ENCODE results near the gene ABCA3. TPM values are rescaled to one million over a fixed set of nuclear protein-coding genes. Genes with fewer than 3 reads are reported as not detected.

Gene ABCA3
- total RNA-seq, 4 donors from 2014 or later = 3.4 to 8.6 (median 3.7) TPM

DNA sequence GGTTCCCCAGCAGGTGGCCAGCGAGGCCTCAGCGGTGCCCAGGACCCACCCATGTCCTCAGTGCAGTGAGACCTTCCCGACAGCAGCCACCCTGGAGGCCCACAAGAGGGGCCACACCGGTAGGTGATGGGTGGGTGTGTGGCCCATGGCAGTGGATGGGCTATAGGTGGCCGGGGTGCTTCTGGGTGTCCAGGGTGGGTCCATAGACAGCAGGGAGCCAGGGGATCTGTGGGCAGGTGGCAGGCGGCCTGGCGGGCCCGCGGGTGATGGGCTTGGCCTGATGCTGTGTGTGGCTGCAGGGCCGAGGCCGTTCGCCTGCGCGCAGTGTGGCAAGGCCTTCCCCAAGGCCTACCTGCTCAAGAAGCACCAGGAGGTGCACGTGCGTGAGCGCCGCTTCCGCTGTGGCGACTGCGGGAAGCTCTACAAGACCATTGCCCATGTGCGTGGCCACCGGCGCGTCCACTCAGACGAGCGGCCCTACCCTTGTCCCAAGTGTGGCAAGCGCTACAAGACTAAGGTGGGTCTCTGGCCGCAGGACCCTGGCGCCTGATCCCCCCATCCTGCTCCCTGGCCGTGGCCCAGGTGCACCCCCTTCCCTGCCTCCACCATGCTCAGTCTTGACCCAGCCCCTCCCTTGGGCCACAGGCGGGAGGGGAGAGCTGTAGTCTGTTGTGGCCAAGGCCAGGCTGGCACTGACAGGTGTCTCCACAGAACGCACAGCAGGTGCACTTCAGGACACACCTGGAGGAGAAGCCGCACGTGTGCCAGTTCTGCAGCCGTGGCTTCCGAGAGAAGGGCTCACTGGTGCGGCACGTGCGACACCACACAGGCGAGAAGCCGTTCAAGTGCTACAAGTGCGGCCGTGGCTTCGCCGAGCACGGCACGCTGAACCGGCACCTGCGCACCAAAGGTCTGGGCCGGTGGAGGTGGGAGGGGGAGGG lies 106.4 kb downstream of the ABCA3 start:
- DNase-seq = no peak
- WGBS, 2 donors (ENCODE audit: low coverage in 1 of 2) = 84% methylated on average over 47 of the region's 51 CpGs; no CpG with 5 or more reads in 1 of the 2 donors
- intact Hi-C loops (cut with DNase I; ENCODE audit: low total_unique reads) (loop anchor here (10.0 kb wide), 1 partner anchor 229 kb away; the partner anchor contains the start of gene ZNF598), in situ Hi-C loops (cut with MboI; ENCODE audit: low pct_ligation_motif_present in 1 of 4, low pct_unique_long_range_greater_than_20kb in 1 of 4, low sequenced_read_pairs in 3 of 4) (no loop called here)
- peaks cover 13 to 38% (median 23%) of the 10 kb centered on the region in 4 donors for H3K4me1 ChIP-seq
- no peak overlapping the region for H3K27ac ChIP-seq
- H3K9me3 ChIP-seq = no peaks in the 10 kb centered on the region
- H3K4me3 ChIP-seq = no peak overlapping the region
- H3K36me3 ChIP-seq = peaks cover 0 to 51% (median 13%) of the 10 kb centered on the region in 4 donors
- TF ChIP-seq, protein P1, sequence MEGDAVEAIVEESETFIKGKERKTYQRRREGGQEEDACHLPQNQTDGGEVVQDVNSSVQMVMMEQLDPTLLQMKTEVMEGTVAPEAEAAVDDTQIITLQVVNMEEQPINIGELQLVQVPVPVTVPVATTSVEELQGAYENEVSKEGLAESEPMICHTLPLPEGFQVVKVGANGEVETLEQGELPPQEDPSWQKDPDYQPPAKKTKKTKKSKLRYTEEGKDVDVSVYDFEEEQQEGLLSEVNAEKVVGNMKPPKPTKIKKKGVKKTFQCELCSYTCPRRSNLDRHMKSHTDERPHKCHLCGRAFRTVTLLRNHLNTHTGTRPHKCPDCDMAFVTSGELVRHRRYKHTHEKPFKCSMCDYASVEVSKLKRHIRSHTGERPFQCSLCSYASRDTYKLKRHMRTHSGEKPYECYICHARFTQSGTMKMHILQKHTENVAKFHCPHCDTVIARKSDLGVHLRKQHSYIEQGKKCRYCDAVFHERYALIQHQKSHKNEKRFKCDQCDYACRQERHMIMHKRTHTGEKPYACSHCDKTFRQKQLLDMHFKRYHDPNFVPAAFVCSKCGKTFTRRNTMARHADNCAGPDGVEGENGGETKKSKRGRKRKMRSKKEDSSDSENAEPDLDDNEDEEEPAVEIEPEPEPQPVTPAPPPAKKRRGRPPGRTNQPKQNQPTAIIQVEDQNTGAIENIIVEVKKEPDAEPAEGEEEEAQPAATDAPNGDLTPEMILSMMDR (IDR thresholded peaks at IDR 0.05) = no peak
- TF ChIP-seq EP300 (IDR thresholded peaks at IDR 0.05; ENCODE audit: low read depth) = no peak
- no peak for TF ChIP-seq POLR2A (IDR thresholded peaks at IDR 0.05)
- no peak for TF ChIP-seq POLR2AphosphoS5 (IDR thresholded peaks at IDR 0.05)
- H3K27me3 ChIP-seq = peaks cover 36% of the 10 kb centered on the region

DNA sequence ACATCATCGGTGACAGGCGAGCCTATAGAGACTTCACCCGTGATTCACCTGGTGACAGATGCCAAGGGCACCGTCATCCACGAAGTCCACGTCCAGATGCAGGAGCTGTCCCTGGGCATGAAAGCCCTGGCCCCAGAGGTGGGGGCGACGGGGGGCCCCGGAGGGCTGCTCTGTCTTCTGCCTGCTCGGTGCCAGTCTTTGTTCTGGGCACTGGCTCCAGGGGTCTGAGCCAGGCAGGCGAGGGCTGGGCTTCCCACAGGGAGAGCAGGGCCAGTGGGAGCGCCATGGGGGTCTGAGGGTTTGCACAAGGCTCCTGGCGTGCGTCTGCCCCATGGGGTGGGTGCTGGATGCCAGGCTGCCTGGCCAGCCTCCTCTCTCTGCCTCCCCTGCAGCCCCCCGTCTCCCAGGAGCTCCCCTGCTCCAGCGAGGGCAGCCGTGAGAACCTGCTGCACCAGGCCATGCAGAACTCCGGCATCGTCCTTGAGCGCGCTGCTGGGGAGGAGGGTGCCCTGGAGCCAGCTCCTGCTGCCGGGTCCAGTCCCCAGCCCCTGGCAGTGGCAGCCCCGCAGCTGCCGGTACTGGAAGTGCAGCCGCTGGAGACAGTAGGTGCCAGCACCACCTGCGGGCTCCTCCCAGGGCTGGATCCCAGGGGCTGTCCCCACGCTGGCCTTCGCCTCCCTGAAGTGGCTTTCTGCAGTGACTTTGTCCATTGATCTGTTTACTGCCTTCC lies 107.3 kb downstream of the ABCA3 start:
- Histone ChIP-seq H3K4me1 (peaks cover 13 to 30% (median 22%) of the 10 kb centered on the region in 4 donors), H3K27me3 (peaks cover 31% of the 10 kb centered on the region), H3K27ac (no peak overlapping the region), H3K9me3 (no peaks in the 10 kb centered on the region), H3K4me3 (no peak overlapping the region), H3K36me3 (peaks cover 0 to 59% (median 18%) of the 10 kb centered on the region in 4 donors)
- no peak for TF ChIP-seq POLR2AphosphoS5 (IDR thresholded peaks at IDR 0.05)
- TF ChIP-seq POLR2A (IDR thresholded peaks at IDR 0.05) = no peak
- TF ChIP-seq, protein P1 (IDR thresholded peaks at IDR 0.05) = no peak
- TF ChIP-seq EP300 (IDR thresholded peaks at IDR 0.05; ENCODE audit: low read depth) = no peak
- 96% methylated on average over 20 of the region's 28 CpGs; no CpG with 5 or more reads in 1 of the 2 donors for WGBS, 2 donors (ENCODE audit: low coverage in 1 of 2)
- DNase-seq = no peak
- intact Hi-C loops (cut with DNase I; ENCODE audit: low total_unique reads) = loop anchor here (10.0 kb wide), 1 partner anchor 228 kb away; the partner anchor contains the start of gene ZNF598
- in situ Hi-C loops (cut with MboI; ENCODE audit: low pct_ligation_motif_present in 1 of 4, low pct_unique_long_range_greater_than_20kb in 1 of 4, low sequenced_read_pairs in 3 of 4) = no loop called here

DNA sequence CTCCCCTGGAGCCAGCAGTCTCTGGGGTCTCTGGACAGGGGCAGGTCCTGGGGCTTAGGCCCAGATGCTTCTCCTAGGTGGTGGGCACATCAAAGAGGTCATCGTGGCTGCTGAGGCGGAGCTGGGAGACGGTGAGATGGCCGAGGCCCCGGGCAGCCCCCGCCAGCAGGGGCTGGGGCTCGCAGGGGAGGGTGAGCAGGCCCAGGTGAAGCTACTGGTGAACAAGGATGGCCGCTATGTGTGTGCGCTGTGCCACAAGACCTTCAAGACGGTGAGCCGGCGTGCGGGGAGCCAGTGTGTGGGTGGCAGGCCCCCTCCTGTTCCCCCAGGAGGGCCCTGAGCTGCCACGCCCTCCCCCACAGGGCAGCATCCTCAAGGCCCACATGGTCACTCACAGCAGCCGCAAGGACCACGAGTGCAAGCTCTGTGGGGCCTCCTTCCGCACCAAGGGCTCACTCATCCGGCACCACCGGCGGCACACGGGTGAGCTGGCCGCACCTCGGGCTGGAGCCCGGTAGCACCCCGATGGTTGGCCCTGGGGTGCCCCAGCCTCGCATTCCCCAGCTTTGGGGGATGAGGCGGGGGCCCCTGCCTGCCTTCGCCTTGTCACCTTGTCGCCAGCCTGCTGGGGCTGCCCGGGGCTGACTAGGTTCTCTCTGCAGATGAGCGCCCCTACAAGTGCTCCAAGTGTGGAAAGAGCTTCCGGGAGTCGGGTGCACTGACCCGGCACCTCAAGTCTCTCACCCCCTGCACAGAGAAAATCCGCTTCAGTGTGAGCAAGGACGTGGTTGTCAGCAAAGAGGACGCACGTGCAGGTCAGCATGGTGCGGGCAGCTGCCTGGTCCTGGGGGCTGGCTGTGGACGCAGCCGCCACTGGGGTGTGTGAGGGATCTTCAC lies 108.2 kb downstream of the ABCA3 start:
- in situ Hi-C loops (cut with MboI; ENCODE audit: low pct_ligation_motif_present in 1 of 4, low pct_unique_long_range_greater_than_20kb in 1 of 4, low sequenced_read_pairs in 3 of 4) = no loop called here
- Histone ChIP-seq H3K27ac (no peak overlapping the region), H3K27me3 (peaks cover 22% of the 10 kb centered on the region), H3K4me3 (no peak overlapping the region), H3K9me3 (no peaks in the 10 kb centered on the region), H3K36me3 (peaks cover 0 to 59% (median 18%) of the 10 kb centered on the region in 4 donors), H3K4me1 (peaks cover 12 to 22% (median 16%) of the 10 kb centered on the region in 4 donors)
- no peak for DNase-seq
- whole genome bisulfite sequencing, 2 donors (ENCODE audit: low coverage in 1 of 2) = 87% methylated on average over 38 of the region's 41 CpGs; no CpG with 5 or more reads in 1 of the 2 donors
- intact Hi-C loops (cut with DNase I; ENCODE audit: low total_unique reads) = loop anchor here (10.0 kb wide), 1 partner anchor 228 kb away; the partner anchor contains the start of gene ZNF598
- TF ChIP-seq EP300 (IDR thresholded peaks at IDR 0.05; ENCODE audit: low read depth) (no peak), POLR2AphosphoS5 (IDR thresholded peaks at IDR 0.05) (no peak), POLR2A (IDR thresholded peaks at IDR 0.05) (no peak)
- TF ChIP-seq, protein P1 (IDR thresholded peaks at IDR 0.05) = no peak
